Inflammatory macrophage treated with lipopolysaccharide for 4 hours (primary cell): Measurements from ENCODE around the gene RIBC1.
"Not testable (repeated sequence)": the region's sequence is repeated elsewhere in the genome, so short reads cannot be mapped to it uniquely, and the experiment has no call there.

Source experiments
- DNase-seq: peaks from one replicate; pipeline ENCODE4 v3.0.0-alpha.2; 2020

The RIBC1 gene

GRCh38 chrX:53437206-53437605 lies 14.5 kb downstream of the RIBC1 start:
- no peak for DNase-seq

GRCh38 chrX:53438174-53438831 lies 15.6 kb downstream of the RIBC1 start:
- DNase-seq, result no peak

DNA sequence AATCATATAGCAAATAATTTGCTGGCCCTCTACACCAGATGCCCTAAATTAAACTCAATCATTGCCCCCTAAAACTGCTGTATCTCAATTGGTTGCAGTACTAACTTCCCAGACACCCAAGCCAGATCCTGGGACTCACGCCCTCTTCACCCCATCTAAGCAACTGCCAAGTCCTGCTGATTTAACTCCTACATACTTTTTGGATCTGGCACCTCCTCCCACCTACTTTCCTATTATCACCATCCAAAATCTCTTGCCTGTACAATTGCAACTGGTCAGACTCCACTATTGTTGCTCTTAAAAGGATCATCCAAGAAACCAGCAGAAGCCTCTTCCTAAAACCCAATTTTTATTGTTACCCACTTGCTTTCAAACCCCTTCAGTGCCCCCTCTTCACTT lies 16.2 kb downstream of the RIBC1 start:
- no peak for DNase-seq

DNA sequence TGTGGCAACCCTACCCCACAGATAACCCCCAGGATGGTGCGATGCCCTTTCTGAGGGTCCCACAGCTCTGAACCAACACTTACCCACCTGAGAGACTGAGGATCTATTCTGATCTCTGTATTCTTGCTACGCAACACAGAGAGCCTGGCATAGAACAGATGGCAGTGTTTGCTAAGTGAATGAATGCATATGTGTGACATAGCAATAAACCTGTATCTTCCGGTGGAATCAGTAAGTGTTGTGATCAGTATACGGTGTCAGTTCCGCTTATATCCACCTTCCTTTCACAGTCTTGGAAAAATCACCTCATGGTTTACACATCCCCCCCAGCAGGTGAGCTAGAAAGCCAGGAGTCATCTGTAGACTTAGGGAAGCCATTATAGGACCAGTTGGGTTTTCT lies 17.4 kb downstream of the RIBC1 start:
- DNase-seq, result no peak

- peak; percentile 73 for DNase-seq
These were observed 18.2 kb downstream of the RIBC1 start for GRCh38 chrX:53440621-53441517.

DNA sequence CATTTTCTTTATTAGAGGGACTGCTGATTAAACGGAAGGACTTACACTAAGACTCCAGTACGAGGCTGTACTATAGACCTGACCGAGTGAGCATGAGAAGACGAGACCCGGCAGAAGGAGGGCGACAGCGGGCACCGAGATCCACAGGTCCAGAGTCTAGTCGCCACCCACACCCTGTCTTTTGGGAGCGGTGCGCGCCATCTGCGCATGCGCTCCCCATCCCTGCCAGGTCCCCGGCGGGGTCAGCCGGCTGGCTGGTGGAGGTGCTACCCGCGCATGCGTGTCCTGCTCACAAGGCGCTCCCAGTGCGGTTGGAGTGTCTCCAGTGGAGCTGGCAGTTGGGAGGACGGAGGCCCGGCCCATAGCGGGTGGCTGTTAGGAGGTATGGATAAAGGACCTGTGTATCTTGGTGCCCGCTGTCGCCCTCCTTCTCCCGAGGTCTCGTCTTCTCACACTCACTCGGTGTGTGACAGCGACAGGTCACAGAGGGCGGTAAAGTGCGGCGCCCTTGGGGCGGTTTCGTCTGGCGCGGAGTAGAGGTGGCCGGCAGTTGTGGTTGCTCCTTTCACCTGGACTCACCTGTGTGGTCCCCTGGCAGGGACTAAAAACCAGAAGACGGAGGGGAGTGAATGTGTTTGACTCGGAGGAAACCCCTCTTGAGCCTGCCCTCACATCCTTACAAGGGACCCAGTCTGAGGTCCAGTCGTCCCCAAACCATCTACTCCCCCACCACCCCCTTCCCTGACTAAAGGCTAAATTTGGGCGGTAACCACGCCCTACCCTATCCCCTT lies 19.1 kb downstream of the RIBC1 start:
- DNase-seq, result peak; percentile 57

DNA sequence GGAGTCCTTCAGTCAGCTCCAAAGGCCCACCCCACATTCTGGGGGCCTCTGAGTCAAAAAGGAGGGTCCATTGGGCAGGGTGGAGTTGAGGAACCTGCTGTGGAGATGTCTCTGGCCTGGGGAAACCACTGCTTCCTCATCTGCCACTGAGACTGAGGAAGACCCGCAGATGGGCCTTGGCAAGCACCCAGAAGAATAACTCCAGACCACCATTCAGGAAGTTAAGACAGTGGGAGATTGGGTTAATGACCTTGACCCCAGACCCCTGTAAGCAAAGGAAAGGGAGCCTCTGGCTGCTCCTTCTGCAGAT lies 19.6 kb downstream of the RIBC1 start:
- DNase-seq, result peak; percentile 7

DNA sequence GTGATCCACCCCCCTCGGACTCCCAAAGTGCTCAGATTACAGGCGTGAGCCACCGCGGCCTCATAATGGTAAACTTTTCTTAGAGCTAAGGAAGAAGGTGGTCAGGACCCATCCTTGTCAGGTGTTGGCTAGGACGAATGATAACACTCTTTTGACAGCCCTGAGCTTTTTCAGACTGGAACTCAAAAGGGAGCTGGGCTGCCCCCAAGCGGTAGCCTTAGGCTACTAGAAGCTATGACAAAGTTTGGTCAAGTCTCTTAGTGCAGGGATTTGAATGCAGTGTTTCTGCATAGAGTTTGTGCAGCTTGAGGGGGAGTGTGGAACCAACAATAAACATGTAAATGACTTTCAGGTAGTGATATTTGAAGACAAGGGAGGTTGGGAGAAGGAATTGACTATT lies 23.3 kb downstream of the RIBC1 start:
- DNase-seq, result peak; percentile 53

GRCh38 chrX:53447441-53447840 lies 24.8 kb downstream of the RIBC1 start:
- DNase-seq, result no peak

- DNase-seq, result no peak
These were observed 27.0 kb downstream of the RIBC1 start for GRCh38 chrX:53449632-53450031.

GRCh38 chrX:53452812-53453211 lies 30.1 kb downstream of the RIBC1 start:
- peak; percentile 19 for DNase-seq

DNA sequence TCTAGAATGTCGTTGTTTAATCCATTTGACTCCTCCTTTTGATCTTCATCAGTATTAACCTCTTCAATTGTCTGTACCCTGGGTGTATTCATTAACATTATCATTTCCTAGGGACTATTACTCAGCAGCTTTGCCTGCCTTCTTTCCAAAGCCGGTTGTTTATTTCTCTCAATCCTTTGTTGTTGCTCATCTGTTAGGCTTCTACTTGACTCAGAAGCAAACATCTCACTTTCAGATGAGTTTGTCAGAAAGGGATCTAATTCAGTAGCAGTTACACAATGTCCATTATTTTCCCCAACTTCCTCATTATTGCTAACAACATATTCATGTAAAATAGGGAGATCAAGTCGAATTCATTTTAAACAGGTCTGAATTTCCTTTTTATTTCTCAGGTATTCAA lies 33.6 kb downstream of the RIBC1 start:
- peak; percentile 62 for DNase-seq

DNA sequence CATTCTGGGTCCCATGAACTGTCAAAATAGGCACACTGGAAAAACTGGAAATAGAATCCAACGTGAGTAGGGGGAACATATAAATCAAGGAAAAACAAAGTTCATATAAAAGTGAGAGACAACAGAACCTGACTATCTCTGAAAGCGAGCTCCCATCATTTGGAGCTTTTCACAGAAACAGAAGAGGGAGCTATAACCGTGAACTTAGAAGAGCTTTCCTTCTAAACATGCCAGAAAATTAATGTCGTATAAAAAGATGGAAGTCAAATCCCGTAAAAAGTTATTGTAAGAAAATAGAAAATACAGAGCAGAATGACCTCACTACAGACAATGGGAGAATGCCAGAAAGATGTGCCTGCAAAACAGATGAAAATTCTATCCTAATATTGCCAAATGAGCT lies 35.4 kb downstream of the RIBC1 start:
- no peak for DNase-seq

GRCh38 chrX:53468659-53469058 lies 46.0 kb downstream of the RIBC1 start:
- not testable (repeated sequence) for DNase-seq

DNA sequence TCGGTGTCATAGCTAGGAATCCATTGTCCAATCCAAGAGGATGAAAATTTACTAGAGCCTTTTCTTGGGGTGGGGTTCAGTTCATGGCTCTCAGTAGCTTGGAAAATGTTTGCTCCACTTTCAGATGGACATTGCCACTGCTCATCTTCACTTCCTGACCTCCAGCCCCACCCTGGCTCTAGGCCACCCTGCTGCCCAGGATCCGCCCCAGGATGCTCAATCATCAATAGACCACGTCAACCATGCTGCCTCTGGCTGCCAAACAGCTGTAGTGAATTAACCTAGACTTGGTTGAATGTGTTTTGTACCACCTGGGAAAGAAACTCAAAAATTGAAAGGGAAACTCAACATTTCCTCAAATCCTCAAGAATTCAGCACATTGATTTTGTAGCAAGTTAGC lies 48.7 kb downstream of the RIBC1 start:
- DNase-seq, result no peak

- DNase-seq, result peak; percentile 49
These were observed 52.0 kb downstream of the RIBC1 start for GRCh38 chrX:53474707-53475106.

- no peak for DNase-seq
These were observed 53.7 kb downstream of the RIBC1 start for GRCh38 chrX:53476371-53476770.

GRCh38 chrX:53479301-53479700 lies 56.6 kb downstream of the RIBC1 start:
- peak; percentile 25 for DNase-seq
